HG03103 (cell line): ENCODE data around the gene CYP19A1.
"Not testable (repeated sequence)": the region's sequence is repeated elsewhere in the genome, so short reads cannot be mapped to it uniquely, and the experiment has no call there.

Experiments
- ATAC-seq: cut with Tn5 transposase; IDR thresholded peaks from one replicate; pipeline ENCODE4 v1.9.1; 2021; ENCODE audit warnings: low read depth; ENCODE audit not compliant: unreplicated experiment

Gene CYP19A1

GRCh38 chr15:51190424-51191068, 147.8 kb downstream of the CYP19A1 start:
- no peak for ATAC-seq

- ATAC-seq, result no peak
Observed at GRCh38 chr15:51189669-51190385, 148.6 kb downstream of the CYP19A1 start.

GRCh38 chr15:51188791-51189190, 149.6 kb downstream of the CYP19A1 start:
- ATAC-seq, result not testable (repeated sequence)

GRCh38 chr15:51186891-51187290, 151.5 kb downstream of the CYP19A1 start:
- ATAC-seq, result no peak

- no peak for ATAC-seq
Observed at GRCh38 chr15:51186181-51186705, 152.2 kb downstream of the CYP19A1 start.

- ATAC-seq, result no peak
Observed at GRCh38 chr15:51185213-51186159, 152.9 kb downstream of the CYP19A1 start.

- no peak for ATAC-seq
Observed at GRCh38 chr15:51184627-51185026, 153.8 kb downstream of the CYP19A1 start.

GRCh38 chr15:51183076-51183475, 155.3 kb downstream of the CYP19A1 start:
- no peak for ATAC-seq

- ATAC-seq, result no peak
Observed at GRCh38 chr15:51181905-51182304, 156.5 kb downstream of the CYP19A1 start.

GRCh38 chr15:51181221-51181620, 157.2 kb downstream of the CYP19A1 start:
- no peak for ATAC-seq

GRCh38 chr15:51180534-51180933, 157.9 kb downstream of the CYP19A1 start:
- ATAC-seq, result no peak

- no peak for ATAC-seq
Observed at GRCh38 chr15:51180011-51180410, 158.4 kb downstream of the CYP19A1 start.

GRCh38 chr15:51172193-51172592, 166.2 kb downstream of the CYP19A1 start:
- ATAC-seq, result no peak

GRCh38 chr15:51171634-51171932, 166.8 kb downstream of the CYP19A1 start:
- ATAC-seq, result no peak

- ATAC-seq, result no peak
Observed at GRCh38 chr15:51170882-51171633, 167.3 kb downstream of the CYP19A1 start.

GRCh38 chr15:51168700-51169099, 169.7 kb downstream of the CYP19A1 start:
- no peak for ATAC-seq

GRCh38 chr15:51163843-51164242, 174.6 kb downstream of the CYP19A1 start:
- ATAC-seq, result no peak

GRCh38 chr15:51162865-51163762, 175.3 kb downstream of the CYP19A1 start:
- ATAC-seq, result no peak

- no peak for ATAC-seq
Observed at GRCh38 chr15:51161491-51162220, 176.7 kb downstream of the CYP19A1 start.
